22Rv1 (cell line): ENCODE results near the gene CCDC91.

Source experiments
- CTCF ChIP-seq: fragments of 450-650 bp; IDR thresholded peaks from 2 replicates; pipeline ENCODE4 v1.5.1; 2017; ENCODE audit warnings: mild to moderate bottlenecking
- ZFX ChIP-seq: fragments of 450-650 bp; IDR thresholded peaks from 2 replicates; pipeline ENCODE4 v1.6.1; 2017; ENCODE audit warnings: antibody characterized with exemption, borderline replicate concordance

DNA sequence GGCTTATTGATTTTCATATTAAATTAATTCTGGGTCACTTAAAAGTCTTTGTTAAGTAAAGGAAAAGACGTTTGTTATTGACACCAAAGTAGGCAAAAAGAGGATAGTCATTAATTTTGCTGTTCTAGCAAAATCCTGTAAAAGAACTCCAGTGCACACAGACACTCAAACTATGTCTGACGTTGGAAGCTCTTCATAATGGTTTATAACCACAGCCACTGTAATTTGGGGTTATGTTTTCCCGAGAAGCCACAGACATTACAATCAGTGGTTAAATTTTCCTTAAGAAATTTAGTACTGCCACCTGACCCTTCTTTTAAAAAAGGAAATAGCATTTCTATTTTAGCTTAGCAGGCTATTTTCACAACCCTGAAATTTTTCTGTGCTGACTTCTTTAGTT is 267.5 kb downstream of the CCDC91 start:
- TF ChIP-seq CTCF (no peak), ZFX (no peak)
